ENCODE results near the gene SMAD3. TPM values are rescaled to one million over a fixed set of nuclear protein-coding genes. Genes with fewer than 3 reads are reported as not detected.

SMAD3 gene
- polyA plus RNA-seq, 1 experiment = 59.4 TPM

- CTCF ChIA-PET = no interaction called here
- Histone ChIP-seq H3K36me3 (ENCODE audit: control insufficient read depth, insufficient read depth, low read length) (peaks cover 9% of the 10 kb centered on the region), H3K4me3 (ENCODE audit: low read depth, low read length) (no peak overlapping the region), H3K27me3 (ENCODE audit: control insufficient read depth, insufficient read depth, low read length) (no peaks in the 10 kb centered on the region)
- POLR2A ChIA-PET = no interaction called here
- DNase-seq (ENCODE audit: low read depth) = no peak
- TF ChIP-seq CTCF (IDR thresholded peaks at IDR 0.05; ENCODE audit: insufficient read depth, low read depth, low read length) = no peak
Observed at GRCh38 chr15:67196222-67196621, 130.8 kb downstream of the SMAD3 start.

DNA sequence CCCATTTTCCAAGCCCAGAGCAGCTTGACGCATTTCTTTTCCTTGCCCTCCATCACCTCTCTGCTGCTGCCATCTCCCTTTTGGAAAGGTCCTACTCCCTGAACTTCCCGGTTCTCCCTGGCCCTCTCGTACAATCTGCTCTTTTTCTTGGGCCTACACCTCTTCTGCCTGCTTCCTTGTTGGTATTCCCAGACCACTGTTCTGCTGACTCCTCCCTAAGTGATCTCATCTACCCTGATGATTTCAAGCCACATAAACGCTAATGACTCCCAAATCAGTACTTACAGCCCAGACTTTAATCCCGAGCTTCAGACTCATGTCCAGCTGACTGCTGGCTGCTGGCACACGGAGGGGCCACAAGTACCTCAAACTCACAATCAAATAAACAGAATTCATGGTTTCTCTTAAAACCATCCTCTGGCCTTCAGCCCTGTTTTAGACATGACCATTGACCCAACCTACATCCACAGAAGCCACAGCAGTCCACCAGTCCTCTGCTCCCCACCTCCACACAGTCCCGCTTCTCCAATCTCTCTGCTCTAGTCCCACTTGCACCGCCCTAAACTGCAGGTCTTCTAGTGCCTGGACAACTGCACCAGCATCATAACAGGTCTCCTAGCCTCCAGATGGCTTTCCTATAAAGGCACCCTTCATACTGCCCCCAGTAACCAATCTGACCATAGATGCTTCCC lies 131.4 kb downstream of the SMAD3 start:
- CTCF ChIA-PET = no interaction called here
- POLR2A ChIA-PET = no interaction called here
- Histone ChIP-seq H3K36me3 (ENCODE audit: control insufficient read depth, insufficient read depth, low read length) (peaks cover 7% of the 10 kb centered on the region), H3K27me3 (ENCODE audit: control insufficient read depth, insufficient read depth, low read length) (no peaks in the 10 kb centered on the region), H3K4me3 (ENCODE audit: low read depth, low read length) (no peak overlapping the region)
- no peak for TF ChIP-seq CTCF (IDR thresholded peaks at IDR 0.05; ENCODE audit: insufficient read depth, low read depth, low read length)
- DNase-seq (ENCODE audit: low read depth) = peak; percentile 68

GRCh38 chr15:67197364-67197695 lies 131.9 kb downstream of the SMAD3 start:
- peaks cover 6% of the 10 kb centered on the region for H3K36me3 ChIP-seq (ENCODE audit: control insufficient read depth, insufficient read depth, low read length)

GRCh38 chr15:67198157-67198754 lies 132.9 kb downstream of the SMAD3 start:
- DNase-seq (ENCODE audit: low read depth) = no peak
- ChIA-PET POLR2A (no interaction called here), CTCF (interaction anchor here (0.6 kb wide), 2 partner anchors 26 to 151 kb away, joined by 3 to 4 read pairs; no protein-coding TSS in a partner anchor)
- Histone ChIP-seq H3K27me3 (ENCODE audit: control insufficient read depth, insufficient read depth, low read length) (no peaks in the 10 kb centered on the region), H3K4me3 (ENCODE audit: low read depth, low read length) (no peak overlapping the region), H3K36me3 (ENCODE audit: control insufficient read depth, insufficient read depth, low read length) (0 out of 2 replicates have a peak, but pooled peaks cover 5% of the 10 kb centered on the region)
- no peak for TF ChIP-seq CTCF (IDR thresholded peaks at IDR 0.05; ENCODE audit: insufficient read depth, low read depth, low read length)

More at GRCh38 chr15:67197364-67197695, 131.9 kb downstream of the SMAD3 start:
- ChIA-PET POLR2A (no interaction called here), CTCF (no interaction called here)
- Histone ChIP-seq H3K27me3 (ENCODE audit: control insufficient read depth, insufficient read depth, low read length) (no peaks in the 10 kb centered on the region), H3K4me3 (ENCODE audit: low read depth, low read length) (no peak overlapping the region)
- TF ChIP-seq CTCF (IDR thresholded peaks at IDR 0.05; ENCODE audit: insufficient read depth, low read depth, low read length) = no peak
- no peak for DNase-seq (ENCODE audit: low read depth)

DNA sequence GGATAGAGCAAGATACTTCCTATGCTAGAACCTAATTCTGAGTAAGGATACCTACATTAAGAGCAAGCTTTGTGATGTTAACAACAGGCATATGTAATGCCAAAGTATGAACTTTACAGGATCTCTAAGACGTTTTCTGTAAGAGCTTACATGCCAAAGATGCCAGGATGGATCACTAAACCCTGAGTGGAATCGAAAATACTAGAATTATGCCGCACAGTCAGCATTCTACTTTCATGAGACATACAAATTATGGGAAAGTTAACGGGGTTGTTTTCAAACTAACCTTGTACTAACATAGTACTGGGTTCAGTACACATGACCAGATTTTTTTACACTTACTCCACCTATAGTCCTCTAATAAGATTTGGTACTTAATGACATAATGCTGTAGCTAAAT lies 134.0 kb downstream of the SMAD3 start:
- no peak for TF ChIP-seq CTCF (IDR thresholded peaks at IDR 0.05; ENCODE audit: insufficient read depth, low read depth, low read length)
- Histone ChIP-seq H3K4me3 (ENCODE audit: low read depth, low read length) (no peak overlapping the region), H3K36me3 (ENCODE audit: control insufficient read depth, insufficient read depth, low read length) (0 out of 2 replicates have a peak, but pooled peaks cover 5% of the 10 kb centered on the region), H3K27me3 (ENCODE audit: control insufficient read depth, insufficient read depth, low read length) (no peaks in the 10 kb centered on the region)
- ChIA-PET POLR2A (no interaction called here), CTCF (interaction anchor here (1.1 to 1.5 kb wide), 3 partner anchors 10 to 253 kb away, joined by 3 read pairs; no protein-coding TSS in a partner anchor)
- no peak for DNase-seq (ENCODE audit: low read depth)

Measured in BJ (cell line).